ENCODE results near the gene DMRTB1.

GRCh38 chr1:53508056-53508990, 49.1 kb downstream of the DMRTB1 start:
- TF ChIP-seq, protein P1, sequence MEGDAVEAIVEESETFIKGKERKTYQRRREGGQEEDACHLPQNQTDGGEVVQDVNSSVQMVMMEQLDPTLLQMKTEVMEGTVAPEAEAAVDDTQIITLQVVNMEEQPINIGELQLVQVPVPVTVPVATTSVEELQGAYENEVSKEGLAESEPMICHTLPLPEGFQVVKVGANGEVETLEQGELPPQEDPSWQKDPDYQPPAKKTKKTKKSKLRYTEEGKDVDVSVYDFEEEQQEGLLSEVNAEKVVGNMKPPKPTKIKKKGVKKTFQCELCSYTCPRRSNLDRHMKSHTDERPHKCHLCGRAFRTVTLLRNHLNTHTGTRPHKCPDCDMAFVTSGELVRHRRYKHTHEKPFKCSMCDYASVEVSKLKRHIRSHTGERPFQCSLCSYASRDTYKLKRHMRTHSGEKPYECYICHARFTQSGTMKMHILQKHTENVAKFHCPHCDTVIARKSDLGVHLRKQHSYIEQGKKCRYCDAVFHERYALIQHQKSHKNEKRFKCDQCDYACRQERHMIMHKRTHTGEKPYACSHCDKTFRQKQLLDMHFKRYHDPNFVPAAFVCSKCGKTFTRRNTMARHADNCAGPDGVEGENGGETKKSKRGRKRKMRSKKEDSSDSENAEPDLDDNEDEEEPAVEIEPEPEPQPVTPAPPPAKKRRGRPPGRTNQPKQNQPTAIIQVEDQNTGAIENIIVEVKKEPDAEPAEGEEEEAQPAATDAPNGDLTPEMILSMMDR (IDR thresholded peaks at IDR 0.05): no peak
- TF ChIP-seq POLR2A (IDR thresholded peaks at IDR 0.05): no peak

All from testis (tissue), 2 donors.